MG63 (cell line): ENCODE results near the gene IDH1. TPM values are rescaled to one million over a fixed set of nuclear protein-coding genes. Genes with fewer than 3 reads are reported as not detected.

ENCODE experiments used
- DNase-seq: peaks from one replicate; pipeline ENCODE4 v3.0.0-alpha.2; 2020
- H3K27me3 ChIP-seq: fragments of 250-450 bp; sonication (Bioruptor Pico); 2 replicates; pipeline ENCODE4 v1.5.1; 2020; ENCODE audit warnings: mild to moderate bottlenecking, moderate library complexity
- H3K36me3 ChIP-seq: fragments of 250-450 bp; sonication (Bioruptor Pico); 2 replicates; pipeline ENCODE4 v1.5.1; 2020; ENCODE audit warnings: mild to moderate bottlenecking, moderate library complexity
- H3K4me3 ChIP-seq: fragments of 250-450 bp; sonication (Bioruptor Pico); 2 replicates; pipeline ENCODE4 v1.5.1; 2020; ENCODE audit warnings: mild to moderate bottlenecking, moderate library complexity
- H3K9me3 ChIP-seq: fragments of 250-450 bp; sonication (Bioruptor Pico); 2 replicates; pipeline ENCODE4 v1.5.1; 2020; ENCODE audit warnings: mild to moderate bottlenecking, moderate library complexity
- total RNA-seq: library from RNA; depleted of rRNA; stranded (reverse); fragments of >200 nt; shearing (Covaris generic); gene quantifications from 2 replicates; pipeline ENCODE4 v1.2.3, GENCODE V29; 2014; ENCODE audit warnings: low replicate concordance; rRNA removed

IDH1 gene
- total RNA-seq, 1 experiment from 2014 or later = 29.6 TPM

DNA sequence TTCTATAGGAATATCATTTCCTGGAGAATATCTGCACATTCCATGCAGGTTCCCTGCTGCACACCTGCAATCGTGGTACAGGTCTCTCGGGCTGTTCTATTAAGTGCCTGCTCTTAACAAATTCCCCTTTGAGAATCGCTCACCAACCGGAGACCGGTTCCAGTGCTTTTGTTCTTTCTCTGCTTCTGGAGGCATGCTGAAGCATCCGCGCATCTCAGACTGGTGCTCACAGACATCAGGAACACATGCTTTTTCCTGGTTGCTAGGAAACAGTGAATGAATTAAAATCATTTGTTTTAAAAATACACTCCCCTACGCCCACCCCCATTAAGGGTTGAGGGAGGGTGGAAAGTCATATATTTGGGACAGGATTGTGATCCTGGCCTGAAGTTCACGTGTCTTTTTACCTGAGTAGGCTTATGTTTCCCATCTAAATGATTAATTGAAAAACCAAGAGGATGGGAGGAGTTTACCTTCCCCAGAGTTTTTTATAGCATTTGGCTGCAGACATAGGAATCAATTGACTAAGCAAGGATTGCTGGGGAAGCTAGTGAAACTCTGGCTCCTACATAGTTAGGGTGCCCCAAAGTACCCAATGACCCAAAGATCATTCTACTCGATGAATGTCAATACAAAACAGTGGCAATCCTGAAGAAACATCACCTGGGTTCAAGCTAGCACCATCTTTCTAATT, 64.9 kb downstream of the IDH1 start, which contains the start of gene C2orf80:
Gene C2orf80, minus strand, starts transcription at position 221 of the 694 bp plus-strand sequence. CDS start 3,044 bp downstream, outside the sequence.
- H3K9me3 ChIP-seq = no peaks in the 10 kb centered on the region
- no peak within 1 kb of the TSS for H3K4me3 ChIP-seq
- H3K36me3 ChIP-seq = no peaks in the 10 kb centered on the region
- no peak for DNase-seq
- H3K27me3 ChIP-seq = no peaks in the 10 kb centered on the region

DNA sequence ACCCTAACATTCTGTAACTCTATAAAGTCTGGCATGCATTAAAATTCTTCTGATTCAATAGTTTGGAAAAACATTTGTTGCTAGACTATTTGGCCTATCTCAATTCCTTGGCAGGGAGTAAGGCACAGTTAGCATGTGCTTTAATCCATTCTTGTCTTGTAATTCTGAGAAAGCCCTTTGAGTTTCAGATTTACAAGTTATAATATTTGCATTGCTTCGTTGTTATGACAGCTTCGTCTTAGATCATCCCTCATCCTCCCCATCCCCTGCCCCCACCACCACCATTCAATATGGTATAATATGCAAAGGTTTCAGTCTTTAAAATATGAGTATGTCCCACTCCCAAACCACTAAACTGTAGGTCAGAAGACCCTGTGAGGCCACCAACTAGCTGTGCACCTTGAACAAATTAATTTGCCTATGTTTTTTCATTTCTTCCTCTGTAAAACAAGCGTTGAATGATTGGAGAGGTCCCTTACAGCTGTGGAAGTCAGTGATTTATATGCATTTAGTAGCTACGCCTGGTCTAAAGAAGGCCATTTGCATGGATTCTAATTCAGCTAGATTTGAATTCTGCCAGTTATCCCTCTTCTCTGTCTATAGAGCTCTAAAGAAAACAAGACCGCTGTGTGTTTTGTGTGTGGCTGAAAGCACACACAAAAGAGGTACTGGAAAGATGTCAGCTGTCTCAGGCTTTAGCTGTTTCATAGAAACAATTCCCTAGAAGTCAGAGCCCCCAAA, 65.6 kb downstream of the IDH1 start:
- Histone ChIP-seq H3K9me3 (no peaks in the 10 kb centered on the region), H3K36me3 (no peaks in the 10 kb centered on the region), H3K4me3 (no peak overlapping the region), H3K27me3 (no peaks in the 10 kb centered on the region)
- no peak for DNase-seq

DNA sequence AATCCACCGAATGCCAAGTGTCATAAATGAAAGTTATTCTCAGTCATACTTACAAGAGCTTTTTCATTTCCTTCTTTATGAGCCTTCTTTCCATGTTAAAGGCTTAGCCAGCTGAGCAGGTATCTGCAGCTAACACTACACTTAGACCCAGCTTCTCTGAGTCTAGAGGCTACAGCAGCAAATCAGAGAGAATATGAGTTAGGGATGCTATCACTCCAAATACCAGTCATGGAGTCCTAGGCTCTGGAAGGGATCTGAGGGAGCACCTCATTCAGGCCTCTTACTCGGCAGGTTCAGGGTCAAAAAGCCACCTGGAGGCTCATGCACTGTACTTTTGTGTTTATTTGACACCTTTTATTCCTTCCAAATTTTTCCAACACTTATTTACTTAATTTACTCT, 68.0 kb downstream of the IDH1 start:
- H3K36me3 ChIP-seq = no peaks in the 10 kb centered on the region
- DNase-seq = no peak

DNA sequence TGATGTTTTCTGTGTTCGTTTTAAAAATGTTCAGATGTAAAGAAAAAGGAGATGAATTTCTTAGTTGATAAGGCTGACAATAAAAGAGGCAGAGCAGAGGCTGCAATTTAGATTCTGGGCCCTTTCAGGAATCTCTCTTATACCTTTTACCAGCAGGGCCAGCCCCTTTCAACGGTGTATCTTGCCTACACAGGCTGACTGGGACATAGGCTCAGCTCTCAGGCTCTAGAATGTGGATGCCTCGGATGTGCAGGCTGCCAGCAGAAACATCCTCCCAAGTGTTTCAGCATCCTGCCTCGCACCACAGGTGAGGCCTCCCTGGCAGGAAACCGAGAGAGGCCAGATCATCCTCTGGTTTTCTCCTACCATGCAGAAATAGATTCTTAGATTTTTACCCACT, 68.4 kb downstream of the IDH1 start:
- Histone ChIP-seq H3K36me3 (no peaks in the 10 kb centered on the region), H3K4me3 (no peak overlapping the region), H3K27me3 (no peaks in the 10 kb centered on the region), H3K9me3 (no peaks in the 10 kb centered on the region)
- DNase-seq = no peak

More for the DNA sequence above, 68.0 kb downstream of the IDH1 start:
- Histone ChIP-seq H3K27me3 (no peaks in the 10 kb centered on the region), H3K9me3 (no peaks in the 10 kb centered on the region), H3K4me3 (no peak overlapping the region)

Other genes with a start within 250 kb of the IDH1 start
- 6.0 and 6.4 TPM in 2 replicates for gene PLEKHM3, start 229.5 kb downstream of the IDH1 start, total RNA-seq
- gene CRYGD, start 130.5 kb downstream of the IDH1 start, total RNA-seq = not detected in 2 replicates
- gene CRYGC, start 125.2 kb downstream of the IDH1 start, total RNA-seq = not detected in 2 replicates
- not detected in 2 replicates for gene CRYGB, start 108.9 kb downstream of the IDH1 start, total RNA-seq
- gene CRYGA, start 91.5 kb downstream of the IDH1 start, total RNA-seq = not detected in 2 replicates
- gene C2orf80, start 65.0 kb downstream of the IDH1 start, total RNA-seq = not detected in 2 replicates
- gene PIKFYVE, start 11.2 kb upstream of the IDH1 start, total RNA-seq = 7.1 and 9.4 TPM in 2 replicates
- gene PTH2R, start 151.7 kb upstream of the IDH1 start, total RNA-seq = not detected in 2 replicates